HG03025 (cell line): ENCODE results near the gene NUP50.

Source experiments
- ATAC-seq: cut with Tn5 transposase; IDR thresholded peaks from one replicate; pipeline ENCODE4 v1.9.1; 2021; ENCODE audit warnings: mild to moderate bottlenecking, moderate library complexity; ENCODE audit not compliant: unreplicated experiment, low FRiP score

Gene NUP50

GRCh38 chr22:45225732-45226502, 62.2 kb downstream of the NUP50 start:
- no peak for ATAC-seq

- no peak for ATAC-seq
Observed at GRCh38 chr22:45226503-45227186, 62.9 kb downstream of the NUP50 start.

DNA sequence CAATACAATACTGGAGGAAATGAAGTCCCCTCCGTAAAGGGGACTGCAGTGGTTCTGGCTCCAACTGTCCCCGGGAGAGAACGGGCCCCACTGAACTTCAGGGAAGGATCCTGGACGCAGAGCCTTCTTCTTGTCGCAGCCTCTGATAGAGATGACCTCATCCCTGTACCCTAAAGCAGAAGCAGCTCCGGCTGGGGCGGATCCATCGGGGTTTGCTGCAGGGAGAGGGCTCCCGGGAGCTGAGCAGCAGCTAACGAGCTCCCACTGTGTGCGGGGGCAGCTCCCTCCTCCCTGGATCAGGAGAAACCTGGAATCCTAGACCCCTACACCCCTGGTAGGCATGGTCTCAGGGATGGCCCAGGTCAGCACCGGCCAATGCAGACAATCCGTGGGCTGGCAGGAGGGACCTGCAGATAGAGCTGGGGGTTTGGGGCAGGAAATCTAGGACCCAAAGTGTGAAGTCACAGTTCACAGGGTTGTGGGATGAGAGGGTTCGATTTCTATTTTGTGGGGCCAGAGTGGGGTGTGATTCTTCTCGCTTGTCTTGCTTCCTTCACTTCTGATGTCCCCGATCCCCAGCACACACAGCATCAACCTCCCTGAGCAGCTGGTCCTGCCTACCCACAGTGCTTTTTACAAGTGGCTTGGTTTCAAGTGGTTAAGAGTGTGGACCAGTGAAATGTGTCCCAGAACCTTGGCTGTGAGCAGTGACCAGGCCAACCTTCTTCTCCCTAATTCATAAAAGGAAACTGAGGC, 64.1 kb downstream of the NUP50 start:
- no peak for ATAC-seq

DNA sequence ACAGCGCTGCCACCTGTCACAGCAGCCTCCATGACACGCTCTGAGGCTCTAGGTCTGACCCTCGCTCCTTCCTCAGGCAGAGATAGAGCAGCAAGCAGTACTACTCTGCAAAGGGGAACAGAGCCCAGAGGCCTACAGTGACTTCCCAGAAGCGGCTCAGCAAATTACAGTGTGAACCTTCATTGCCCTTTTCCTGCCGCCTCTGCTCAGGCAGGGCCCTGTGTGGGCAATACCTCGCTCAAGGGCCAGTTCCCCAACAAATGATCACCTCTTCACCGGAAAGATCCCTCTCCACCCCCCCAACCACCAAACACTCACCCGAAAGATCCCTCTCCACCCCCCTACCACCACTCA, 64.7 kb downstream of the NUP50 start:
- no peak for ATAC-seq

DNA sequence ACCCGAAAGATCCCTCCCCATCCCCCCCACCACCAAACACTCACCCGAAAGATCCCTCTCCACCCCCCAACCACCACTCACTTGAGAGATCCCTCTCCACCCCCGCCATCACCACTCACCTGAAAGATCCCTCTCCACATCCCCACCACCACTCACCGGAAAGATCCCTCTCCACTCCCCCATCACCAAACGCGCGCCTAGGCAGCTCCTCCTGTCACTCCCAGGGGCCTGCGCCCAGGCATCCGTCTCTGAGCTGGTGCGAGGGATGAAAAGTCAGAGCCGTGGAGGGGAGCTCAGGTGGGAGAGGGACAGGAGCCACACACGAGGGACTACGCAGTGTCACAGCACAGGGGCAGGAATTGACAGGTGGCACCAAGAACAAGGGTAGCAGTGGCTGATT, 65.5 kb downstream of the NUP50 start:
- ATAC-seq, result no peak

DNA sequence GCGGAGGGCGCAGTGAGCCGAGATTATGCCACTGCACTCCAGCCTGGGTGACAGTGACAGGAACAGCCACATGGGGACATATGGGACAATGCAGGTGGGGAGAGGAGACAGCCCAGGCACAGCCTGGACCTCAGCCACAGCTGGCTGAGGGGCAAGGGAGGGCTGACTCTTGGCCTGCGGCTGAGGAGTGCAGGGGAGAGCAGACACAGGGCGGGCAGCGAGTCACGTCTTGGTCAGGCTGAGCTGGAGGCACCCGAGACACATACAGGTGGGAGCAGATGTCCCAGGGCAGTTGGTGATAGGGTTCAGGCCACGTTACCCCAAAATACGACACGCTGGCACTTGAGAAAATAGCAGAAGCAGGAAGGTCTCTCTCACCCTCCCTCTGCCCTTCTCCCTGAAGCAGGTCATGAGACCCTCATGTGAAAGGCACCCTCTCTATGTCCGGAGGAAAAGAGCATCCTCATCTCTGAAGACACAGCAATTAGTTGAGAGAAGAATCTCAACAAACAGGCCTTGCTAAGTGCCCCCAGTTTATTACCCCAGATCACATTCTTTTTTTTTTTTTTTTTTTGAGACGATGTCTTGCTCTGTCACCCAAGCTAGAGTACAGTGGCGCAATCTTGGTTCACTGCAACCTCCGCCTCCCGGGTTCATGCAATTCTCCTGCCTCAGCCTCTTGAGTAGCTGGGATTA, 66.4 kb downstream of the NUP50 start:
- no peak for ATAC-seq

DNA sequence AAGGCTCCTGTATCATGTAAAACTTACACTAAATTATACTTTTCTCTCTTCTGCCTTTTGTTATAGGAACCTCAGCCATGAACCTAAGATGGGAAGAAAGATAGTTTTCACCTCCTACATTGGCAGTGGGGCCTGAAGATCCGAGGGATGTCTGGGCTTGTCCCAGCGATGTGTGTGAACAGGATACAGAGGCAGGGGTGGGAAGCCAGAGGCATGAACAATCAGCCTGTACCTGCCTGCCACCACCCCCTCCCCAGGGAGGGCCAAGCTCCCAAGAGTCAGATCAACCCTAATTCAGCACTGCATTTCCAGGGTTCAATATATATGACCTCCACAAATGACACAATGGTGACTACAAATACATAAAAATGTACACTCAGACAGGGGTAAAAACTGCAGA, 67.6 kb downstream of the NUP50 start:
- ATAC-seq, result no peak

- no peak for ATAC-seq
Observed at GRCh38 chr22:45233386-45233785, 69.7 kb downstream of the NUP50 start.

- no peak for ATAC-seq
Observed at GRCh38 chr22:45233827-45234226, 70.1 kb downstream of the NUP50 start.

DNA sequence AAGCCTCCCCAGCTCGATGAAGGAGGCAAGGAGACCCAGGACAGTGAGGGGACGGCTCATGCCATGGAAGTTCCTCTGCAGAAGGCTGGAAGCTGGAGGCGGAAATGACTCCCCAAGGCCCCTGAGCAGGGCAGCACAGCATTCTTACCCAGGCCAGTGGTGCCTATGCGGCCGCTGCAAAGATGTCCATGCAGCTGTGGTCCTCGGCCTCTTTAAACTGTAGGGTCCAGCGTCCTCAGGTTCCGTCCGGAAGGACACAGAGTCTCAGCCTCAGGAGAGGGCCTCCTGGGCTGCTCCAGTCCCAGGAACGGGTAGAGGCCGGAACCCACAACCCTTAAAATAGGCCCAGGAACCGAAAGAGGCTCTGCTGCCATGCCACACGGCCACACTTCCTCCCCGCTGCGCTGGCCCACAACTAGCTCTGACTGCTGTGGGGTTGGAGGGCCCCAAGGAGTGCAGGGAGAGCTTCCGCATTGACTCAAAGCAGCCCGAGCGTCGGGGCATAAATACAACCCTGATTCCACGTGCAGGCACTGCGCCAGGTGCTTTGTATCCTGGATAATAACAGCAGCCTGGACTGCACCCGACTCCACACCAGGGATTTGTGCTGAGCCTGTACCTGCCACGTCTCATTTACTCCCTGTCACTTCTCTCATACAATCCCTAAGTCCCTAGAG, 71.5 kb downstream of the NUP50 start:
- ATAC-seq, result peak; percentile 59

DNA sequence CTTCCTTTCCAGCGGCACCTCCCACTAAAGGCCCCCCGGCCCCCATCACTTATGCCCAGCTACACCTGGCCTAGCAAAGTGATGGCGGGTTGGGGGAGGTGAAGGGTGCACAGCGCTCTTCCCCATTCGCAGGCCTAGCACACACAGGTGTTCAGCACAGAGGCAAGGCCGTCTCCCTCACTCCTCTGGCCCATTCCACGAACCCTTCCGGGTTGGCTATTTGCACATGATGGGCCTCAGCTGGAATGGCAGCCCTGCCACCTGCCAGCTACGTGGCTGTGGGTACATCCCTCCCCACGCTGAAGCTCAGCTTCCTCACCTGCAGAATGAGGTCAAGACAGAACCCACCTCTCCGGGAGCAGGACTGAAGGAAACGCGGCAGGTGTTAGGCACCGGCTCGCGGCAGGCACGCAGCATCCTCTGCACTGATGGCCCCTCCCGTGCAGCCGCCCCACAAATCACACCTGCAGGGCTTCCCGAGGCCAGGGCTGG, 72.2 kb downstream of the NUP50 start:
- ATAC-seq, result no peak

- no peak for ATAC-seq
Observed at GRCh38 chr22:45237065-45237990, 73.6 kb downstream of the NUP50 start.
